ENCODE results near the gene ARHGAP12.

GRCh38 chr10:31769564-31769963, 159.1 kb downstream of the ARHGAP12 start:
- TF ChIP-seq ZNF707 (tag by site-specific recombination; IDR thresholded peaks at IDR 0.05) (no peak), ZNF311 (tag by site-specific recombination; IDR thresholded peaks at IDR 0.05; ENCODE audit: borderline replicate concordance) (no peak), PRDM4 (tag by site-specific recombination; IDR thresholded peaks at IDR 0.05) (no peak)
